OCI-LY1 (cell line): ENCODE measurements around the gene LGALS8.

Experiments used
- CTCF ChIP-seq: fragments of 200-600 bp; sonication (generic), shearing (Covaris generic); IDR thresholded peaks from 2 replicates; pipeline ENCODE4 v1.5.1; 2017; ENCODE audit warnings: mild to moderate bottlenecking, antibody characterized with exemption, low read length, moderate library complexity, mixed read lengths
- EZH2 ChIP-seq: fragments of 200-600 bp; sonication (generic), shearing (Covaris generic); IDR thresholded peaks from 2 replicates; pipeline ENCODE4 v1.8.0; 2017; ENCODE audit warnings: borderline replicate concordance, mixed run types, mild to moderate bottlenecking, antibody characterized with exemption, low read length, moderate library complexity, mixed read lengths

- TF ChIP-seq CTCF (no peak), EZH2 (no peak)
Measured at GRCh38 chr1:236578661-236579060, 54.9 kb downstream of the LGALS8 start.
